Peyer's patch (tissue), 4 donors: ENCODE data around the gene OR5V1. TPM values are rescaled to one million over a fixed set of nuclear protein-coding genes. Genes with fewer than 3 reads are reported as not detected.
"Not testable (repeated sequence)": the region's sequence is repeated elsewhere in the genome, so short reads cannot be mapped to it uniquely, and the experiment has no call there.

Experiments used
- DNase-seq, 3 donors: peaks; one replicate each; pipeline ENCODE4 v3.0.0-alpha.2; 2017 to 2019
- H3K27ac ChIP-seq, 4 donors: fragments of 200-600 bp; sonication (generic); one replicate each; pipeline ENCODE4 v1.5.1; 2016 to 2019
- H3K27me3 ChIP-seq, 2 donors: fragments of 200-600 bp; sonication (generic); one replicate each; pipeline ENCODE4 v1.5.1; 2019
- H3K36me3 ChIP-seq, 3 donors: fragments of 200-600 bp; sonication (generic); one replicate each; pipeline ENCODE4 v1.5.1; 2016 to 2019
- H3K4me1 ChIP-seq, 4 donors: fragments of 200-600 bp; sonication (generic); one replicate each; pipeline ENCODE4 v1.5.1; 2016 to 2019
- H3K4me3 ChIP-seq, 4 donors: fragments of 200-600 bp; sonication (generic); 1 replicate in 3 of 4; 2 replicates in 1 of 4; pipeline ENCODE4 v1.5.1; 2016 to 2019; ENCODE audit warnings: mild to moderate bottlenecking in 1 of 4
- H3K9me3 ChIP-seq, 4 donors: fragments of 200-600 bp; sonication (generic); one replicate each; pipeline ENCODE4 v1.5.1; 2016 to 2019; ENCODE audit warnings: mild to moderate bottlenecking in 1 of 4
- CTCF ChIP-seq, 6 experiments: fragments of 450-650 bp in 4 of 6; fragments of 200-600 bp in 2 of 6; sonication (generic) in 1 of 6; IDR thresholded peaks; one replicate each; pipeline ENCODE4 v1.5.1; 2017 to 2019; ENCODE audit warnings: antibody characterized with exemption in 6 of 6, mild to moderate bottlenecking in 3 of 6, moderate library complexity in 1 of 6
- POLR2A ChIP-seq, 2 donors: fragments of 450-650 bp; IDR thresholded peaks; one replicate each; pipeline ENCODE4 v1.5.1; 2017; ENCODE audit warnings: antibody characterized with exemption in 2 of 2, mild to moderate bottlenecking in 2 of 2, moderate library complexity in 2 of 2
- total RNA-seq, 4 donors: library from RNA; depleted of rRNA; stranded (reverse); fragments of >200 nt; gene quantifications; one replicate each; pipeline ENCODE4 v1.1.0, GENCODE V29; 2016

The OR5V1 gene
- total RNA-seq, 4 donors from 2014 or later = not detected

- Histone ChIP-seq H3K9me3 (no peaks in the 10 kb centered on the region), H3K27me3 (no peaks in the 10 kb centered on the region), H3K27ac (no peak overlapping the region), H3K36me3 (no peaks in the 10 kb centered on the region), H3K4me3 (no peak overlapping the region), H3K4me1 (no peaks in the 10 kb centered on the region)
- no peak for TF ChIP-seq CTCF (IDR thresholded peaks at IDR 0.05)
- TF ChIP-seq POLR2A (IDR thresholded peaks at IDR 0.05) = no peak
- no peak for DNase-seq
Measured at GRCh38 chr6:29336269-29336668, 32.4 kb downstream of the OR5V1 start.

GRCh38 chr6:29332676-29333075, 36.0 kb downstream of the OR5V1 start:
- TF ChIP-seq POLR2A (IDR thresholded peaks at IDR 0.05) (no peak), CTCF (IDR thresholded peaks at IDR 0.05) (no peak)
- H3K9me3 ChIP-seq = no peaks in the 10 kb centered on the region
- no peak overlapping the region for H3K27ac ChIP-seq
- H3K27me3 ChIP-seq = no peaks in the 10 kb centered on the region
- H3K4me1 ChIP-seq = no peaks in the 10 kb centered on the region
- DNase-seq = no peak
- no peaks in the 10 kb centered on the region for H3K36me3 ChIP-seq
- H3K4me3 ChIP-seq = no peak overlapping the region

GRCh38 chr6:29325777-29326176, 42.9 kb downstream of the OR5V1 start:
- H3K36me3 ChIP-seq = no peaks in the 10 kb centered on the region
- H3K9me3 ChIP-seq = no peaks in the 10 kb centered on the region
- H3K27ac ChIP-seq = no peak overlapping the region
- DNase-seq = no peak
- H3K27me3 ChIP-seq = no peaks in the 10 kb centered on the region
- no peak overlapping the region for H3K4me3 ChIP-seq
- no peaks in the 10 kb centered on the region for H3K4me1 ChIP-seq
- no peak for TF ChIP-seq CTCF (IDR thresholded peaks at IDR 0.05)
- TF ChIP-seq POLR2A (IDR thresholded peaks at IDR 0.05) = no peak

- not testable (repeated sequence) for H3K4me1 ChIP-seq, H3K36me3 ChIP-seq, H3K9me3 ChIP-seq, H3K4me3 ChIP-seq, H3K27ac ChIP-seq, DNase-seq, H3K27me3 ChIP-seq
Measured at GRCh38 chr6:29323332-29323731, 45.3 kb downstream of the OR5V1 start.

GRCh38 chr6:29319931-29320330, 48.7 kb downstream of the OR5V1 start:
- TF ChIP-seq CTCF (IDR thresholded peaks at IDR 0.05) = no peak
- no peak for DNase-seq
- no peaks in the 10 kb centered on the region for H3K27me3 ChIP-seq

More at GRCh38 chr6:29319931-29320330, 48.7 kb downstream of the OR5V1 start:
- no peaks in the 10 kb centered on the region for H3K9me3 ChIP-seq
- H3K4me3 ChIP-seq = no peak overlapping the region
- H3K27ac ChIP-seq = no peak overlapping the region
- no peaks in the 10 kb centered on the region for H3K4me1 ChIP-seq
- H3K36me3 ChIP-seq = no peaks in the 10 kb centered on the region

Other genes starting within 250 kb of the OR5V1 start
- gene OR2J2, start 198.0 kb downstream of the OR5V1 start, total RNA-seq = not detected
- gene OR14J1, start 67.2 kb downstream of the OR5V1 start, total RNA-seq = not detected
- gene OR12D3, start 6.4 kb upstream of the OR5V1 start, total RNA-seq = not detected
- not detected for gene OR12D2, start 26.8 kb upstream of the OR5V1 start, total RNA-seq
- not detected for gene OR12D1, start 46.1 kb upstream of the OR5V1 start, total RNA-seq
- gene OR10C1, start 70.4 kb upstream of the OR5V1 start, total RNA-seq = not detected
- gene OR11A1, start 88.2 kb upstream of the OR5V1 start, total RNA-seq = not detected
- not detected for gene OR2H1, start 88.3 kb upstream of the OR5V1 start, total RNA-seq
- under 1 TPM in 1 of 4 donors, not detected in 3; 0.94 TPM for gene MAS1L, start 119.1 kb upstream of the OR5V1 start, total RNA-seq
- 10 to 100 TPM in 1 of 4 donors, 1 to 10 TPM in 3; 1.6 to 24.8 (median 2.0) TPM for gene UBD, start 190.9 kb upstream of the OR5V1 start, total RNA-seq
- not detected for gene OR2H2, start 216.3 kb upstream of the OR5V1 start, total RNA-seq